RWPE2 (cell line): ENCODE measurements around the gene TOMM70.
"Not testable (repeated sequence)": the region's sequence is repeated elsewhere in the genome, so short reads cannot be mapped to it uniquely, and the experiment has no call there.

Source experiments
- ATAC-seq: fragments of 200-7000 bp; cut with Tn5 transposase; 3 replicates; pipeline ENCODE4 v1.9.1; 2021; ENCODE audit warnings: low read depth
- DNase-seq: peaks from one replicate; pipeline ENCODE4 v3.0.0-alpha.2; 2020; ENCODE audit warnings: low spot score
- H3K27ac ChIP-seq: fragments of 450-650 bp; 2 replicates; pipeline ENCODE4 v1.5.1; 2017; ENCODE audit warnings: mild to moderate bottlenecking; ENCODE audit not compliant: poor library complexity, severe bottlenecking
- H3K27me3 ChIP-seq: fragments of 250-450 bp; sonication (Bioruptor Pico); 2 replicates; pipeline ENCODE4 v1.5.1; 2021; ENCODE audit warnings: mild to moderate bottlenecking, moderate library complexity; ENCODE audit not compliant: insufficient read depth, poor library complexity, severe bottlenecking
- H3K36me3 ChIP-seq: fragments of 250-450 bp; sonication (Bioruptor Pico); 2 replicates; pipeline ENCODE4 v1.5.1; 2020; ENCODE audit warnings: low read depth, mild to moderate bottlenecking, moderate library complexity
- H3K4me1 ChIP-seq: fragments of 250-450 bp; sonication (Bioruptor Pico); 2 replicates; pipeline ENCODE4 v1.5.1; 2021; ENCODE audit warnings: mild to moderate bottlenecking, moderate library complexity; ENCODE audit not compliant: insufficient read depth, poor library complexity, severe bottlenecking
- H3K4me3 ChIP-seq: fragments of 250-450 bp; sonication (Bioruptor Pico); 2 replicates; pipeline ENCODE4 v1.5.1; 2021; ENCODE audit warnings: mild to moderate bottlenecking, moderate library complexity; ENCODE audit not compliant: severe bottlenecking
- H3K9me3 ChIP-seq: fragments of 250-450 bp; sonication (Bioruptor Pico); 2 replicates; pipeline ENCODE4 v1.5.1; 2021; ENCODE audit warnings: mild to moderate bottlenecking, moderate library complexity; ENCODE audit not compliant: severe bottlenecking
- CTCF ChIP-seq: fragments of 450-650 bp; IDR thresholded peaks from one replicate; pipeline ENCODE4 v1.5.1; 2017; ENCODE audit warnings: mild to moderate bottlenecking, moderate library complexity; ENCODE audit not compliant: poor library complexity, severe bottlenecking

The TOMM70 gene

GRCh38 chr3:100338911-100339310, 62.0 kb downstream of the TOMM70 start:
- Histone ChIP-seq H3K9me3 (no peaks in the 10 kb centered on the region), H3K4me1 (no peaks in the 10 kb centered on the region), H3K27ac (no peak overlapping the region), H3K27me3 (no peaks in the 10 kb centered on the region), H3K36me3 (peaks cover 52% of the 10 kb centered on the region), H3K4me3 (no peak overlapping the region)
- ATAC-seq (no peak), DNase-seq (no peak)
- no peak for TF ChIP-seq CTCF

GRCh38 chr3:100336229-100336628, 64.7 kb downstream of the TOMM70 start:
- not testable (repeated sequence) for DNase-seq, H3K9me3 ChIP-seq, H3K27ac ChIP-seq, H3K27me3 ChIP-seq, ATAC-seq, H3K4me1 ChIP-seq, H3K4me3 ChIP-seq
- H3K36me3 ChIP-seq: peaks cover 25% of the 10 kb centered on the region

- DNase-seq (no peak), ATAC-seq (no peak)
- no peak for TF ChIP-seq CTCF
- Histone ChIP-seq H3K27me3 (no peaks in the 10 kb centered on the region), H3K9me3 (no peaks in the 10 kb centered on the region), H3K4me1 (no peaks in the 10 kb centered on the region), H3K4me3 (peak overlapping the region; percentile 64), H3K36me3 (peaks cover 17% of the 10 kb centered on the region), H3K27ac (no peak overlapping the region)
Observed at GRCh38 chr3:100335434-100335833, 65.5 kb downstream of the TOMM70 start.

- H3K36me3 ChIP-seq: peaks cover 10% of the 10 kb centered on the region
- peak within 1 kb of the TSS; percentile 23 for H3K27ac ChIP-seq
- TF ChIP-seq CTCF: no peak
- peak within 1 kb of the TSS; percentile 64 for H3K4me3 ChIP-seq
- no peaks in the 10 kb centered on the region for H3K4me1 ChIP-seq
- DNase-seq (peak; percentile 83), ATAC-seq (peak; percentile 95)
- H3K27me3 ChIP-seq: no peaks in the 10 kb centered on the region
- no peaks in the 10 kb centered on the region for H3K9me3 ChIP-seq
Observed at GRCh38 chr3:100334488-100335351, 66.2 kb downstream of the TOMM70 start, which contains the start of gene NIT2. NIT2 (plus strand) TSS chr3:100334757; CDS start chr3:100334792, 35 bp downstream.

GRCh38 chr3:100333970-100334487, 66.9 kb downstream of the TOMM70 start:
- TF ChIP-seq CTCF: no peak
- Histone ChIP-seq H3K4me1 (no peaks in the 10 kb centered on the region), H3K4me3 (peak overlapping the region; percentile 64), H3K9me3 (no peaks in the 10 kb centered on the region), H3K36me3 (peaks cover 3% of the 10 kb centered on the region), H3K27ac (no peak overlapping the region), H3K27me3 (no peaks in the 10 kb centered on the region)
- ATAC-seq (no peak; the same call in 2 of the 3 replicates), DNase-seq (no peak)
